GM21737 (cell line): Measurements from ENCODE around the gene CECR2.

Source experiments
- ATAC-seq: cut with Tn5 transposase; IDR thresholded peaks from one replicate; pipeline ENCODE4 v1.9.1; 2021; ENCODE audit warnings: mild to moderate bottlenecking, moderate library complexity; ENCODE audit not compliant: unreplicated experiment

The CECR2 gene

DNA sequence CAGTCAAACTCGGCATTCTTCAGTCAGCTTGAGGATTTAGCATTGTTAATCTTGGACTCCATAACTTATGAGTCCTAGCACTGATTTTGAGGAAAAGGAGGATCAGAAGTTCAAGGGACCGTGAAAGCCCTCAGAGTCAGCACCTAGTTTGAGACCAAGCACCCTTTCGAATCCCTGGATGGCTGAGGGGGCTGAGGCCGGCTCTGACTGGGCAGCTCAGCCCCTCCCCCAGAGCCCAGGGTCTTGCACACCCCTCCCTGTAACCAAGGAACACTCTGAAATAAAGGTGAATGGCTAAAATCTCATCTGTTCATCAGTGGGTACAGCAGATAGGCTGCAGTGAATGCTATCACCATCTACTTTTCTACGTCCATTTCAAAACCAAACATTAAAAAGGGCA is 221.3 kb downstream of the CECR2 start:
- no peak for ATAC-seq

DNA sequence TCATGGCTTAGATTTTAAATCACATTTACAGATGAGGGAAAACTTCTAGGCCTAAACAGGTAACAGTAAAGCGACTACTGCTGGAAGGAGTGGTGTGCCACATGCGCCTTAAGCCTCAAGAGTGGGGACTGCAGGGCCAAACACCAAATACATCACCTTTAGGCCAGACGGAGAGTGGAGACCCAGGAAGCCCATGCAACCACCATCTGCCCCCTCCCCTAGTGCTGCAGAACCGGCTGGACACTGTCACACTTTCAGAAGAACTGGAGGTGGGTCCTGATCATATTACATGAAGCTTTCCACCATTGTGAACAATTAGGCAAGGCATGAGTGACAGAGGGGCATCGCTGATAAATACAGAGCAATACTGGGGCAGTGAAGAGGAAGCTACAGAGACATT is 222.9 kb downstream of the CECR2 start:
- no peak for ATAC-seq

DNA sequence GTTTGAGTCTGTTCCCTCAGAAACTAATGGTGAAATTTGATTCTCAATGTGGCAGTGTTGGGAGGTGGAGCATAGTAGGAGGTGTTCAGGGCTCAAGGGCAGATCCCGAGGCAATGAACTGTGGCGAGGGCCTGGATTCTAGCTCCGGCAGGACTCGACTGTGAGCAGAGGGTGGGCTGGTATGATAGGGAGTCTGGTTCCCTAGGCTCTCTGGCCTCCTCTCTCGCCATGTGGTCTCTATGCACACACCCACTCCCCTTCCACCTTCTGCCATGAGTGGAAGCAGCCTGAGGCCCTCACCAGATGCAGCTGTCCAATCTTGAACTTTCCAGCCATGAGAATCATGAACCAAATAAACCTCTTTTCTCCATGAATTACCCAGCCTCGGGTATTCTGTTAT is 227.0 kb downstream of the CECR2 start:
- ATAC-seq, result no peak

DNA sequence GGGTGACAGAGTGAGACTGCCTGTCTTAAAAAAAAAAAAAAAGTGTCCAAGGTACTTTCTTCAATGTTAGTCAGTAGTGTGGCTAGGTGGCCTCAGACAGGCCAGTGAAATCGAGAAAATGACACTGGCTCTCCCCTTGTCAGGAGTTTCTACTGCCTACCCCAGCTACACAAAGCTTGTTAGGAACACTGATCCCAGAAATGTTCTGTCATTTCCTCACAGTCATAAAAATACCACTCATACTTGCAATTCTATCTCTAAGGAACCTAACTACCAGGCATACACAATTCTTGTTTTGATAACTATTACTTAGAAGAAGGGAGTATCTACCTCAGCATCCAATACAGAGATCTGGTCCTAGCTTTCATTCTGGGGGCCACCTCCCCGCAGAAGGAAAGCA is 228.0 kb downstream of the CECR2 start:
- ATAC-seq, result no peak

DNA sequence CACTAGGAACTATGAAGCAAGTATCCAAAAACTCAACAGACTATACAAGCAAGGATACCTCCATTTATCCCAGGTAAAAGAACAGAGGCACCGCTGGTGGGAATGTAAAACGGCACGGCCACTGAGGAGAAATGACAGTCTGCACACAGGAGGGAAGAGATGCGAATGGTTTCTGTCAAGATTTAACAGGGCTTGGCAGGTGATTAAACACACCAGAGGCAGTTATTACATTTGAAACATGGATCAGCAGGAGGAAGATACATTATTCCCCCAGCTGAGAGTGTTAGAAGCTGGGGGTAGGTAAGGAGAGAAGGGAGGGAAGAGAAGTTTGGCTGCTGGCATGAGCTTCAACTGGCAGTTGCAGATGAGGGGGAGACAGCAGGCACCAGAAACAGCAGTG is 229.1 kb downstream of the CECR2 start:
- no peak for ATAC-seq

DNA sequence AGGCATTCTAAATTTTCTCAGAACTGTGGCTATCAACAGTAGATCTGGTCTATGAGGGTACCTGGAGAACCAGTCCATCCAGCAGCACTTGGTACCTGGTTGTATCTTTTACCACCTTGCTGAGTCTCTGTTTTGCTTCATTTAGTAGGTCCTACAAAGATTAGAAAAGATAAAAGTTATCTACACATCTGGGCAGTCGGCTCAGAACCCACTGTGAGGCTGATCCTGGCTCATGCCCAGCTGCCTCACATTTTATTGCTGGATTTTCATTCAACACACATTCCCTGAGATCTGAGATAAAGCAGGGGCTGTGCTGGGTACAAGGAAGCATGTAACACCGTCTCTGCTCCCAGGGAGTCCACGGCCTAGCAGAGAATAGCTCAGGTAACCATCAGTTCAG is 231.8 kb downstream of the CECR2 start:
- ATAC-seq, result no peak

DNA sequence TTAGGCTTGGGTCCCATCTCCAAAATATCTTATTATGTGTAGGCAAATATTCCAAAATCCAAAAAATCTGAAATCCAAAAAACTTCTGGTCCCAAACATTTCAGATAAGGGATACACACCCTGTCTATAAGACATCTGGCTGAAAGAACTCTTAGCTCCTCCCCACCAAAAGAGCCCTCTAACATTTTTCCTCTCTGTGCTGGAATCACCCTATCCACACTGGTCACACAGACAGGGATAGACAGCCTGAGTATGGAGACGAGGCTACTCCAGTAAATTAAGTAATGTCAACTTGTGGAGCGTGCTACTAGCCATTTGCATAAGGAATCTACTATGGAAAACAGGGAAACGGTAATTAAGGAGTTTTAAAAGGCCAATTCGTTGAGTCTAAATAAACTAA is 234.4 kb downstream of the CECR2 start:
- no peak for ATAC-seq

DNA sequence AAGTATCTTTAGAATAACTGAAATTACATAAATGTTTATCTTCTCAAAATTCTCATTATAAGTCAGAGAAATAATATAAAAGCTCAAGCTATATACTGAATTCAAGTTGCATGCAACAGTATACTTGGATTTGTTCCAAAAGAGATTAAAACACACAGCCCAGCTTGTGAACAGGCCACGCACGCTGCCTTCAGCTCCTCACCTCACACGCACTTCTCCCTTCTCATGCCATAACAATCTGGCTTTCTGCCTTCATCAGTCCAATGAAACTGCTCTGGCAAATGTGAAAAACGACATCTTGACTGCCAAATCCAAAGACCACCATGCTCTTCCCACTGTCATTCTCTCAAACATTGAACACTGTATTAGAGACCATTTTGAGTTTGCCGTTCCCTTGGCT is 237.2 kb downstream of the CECR2 start:
- ATAC-seq, result no peak
